KG1 (cell line): ENCODE measurements around the gene CGNL1.

ENCODE experiments used
- DNase-seq: peaks from one replicate; lab custom pipeline; 2025; lab: John Stamatoyannopoulos, UW

Gene CGNL1

DNA sequence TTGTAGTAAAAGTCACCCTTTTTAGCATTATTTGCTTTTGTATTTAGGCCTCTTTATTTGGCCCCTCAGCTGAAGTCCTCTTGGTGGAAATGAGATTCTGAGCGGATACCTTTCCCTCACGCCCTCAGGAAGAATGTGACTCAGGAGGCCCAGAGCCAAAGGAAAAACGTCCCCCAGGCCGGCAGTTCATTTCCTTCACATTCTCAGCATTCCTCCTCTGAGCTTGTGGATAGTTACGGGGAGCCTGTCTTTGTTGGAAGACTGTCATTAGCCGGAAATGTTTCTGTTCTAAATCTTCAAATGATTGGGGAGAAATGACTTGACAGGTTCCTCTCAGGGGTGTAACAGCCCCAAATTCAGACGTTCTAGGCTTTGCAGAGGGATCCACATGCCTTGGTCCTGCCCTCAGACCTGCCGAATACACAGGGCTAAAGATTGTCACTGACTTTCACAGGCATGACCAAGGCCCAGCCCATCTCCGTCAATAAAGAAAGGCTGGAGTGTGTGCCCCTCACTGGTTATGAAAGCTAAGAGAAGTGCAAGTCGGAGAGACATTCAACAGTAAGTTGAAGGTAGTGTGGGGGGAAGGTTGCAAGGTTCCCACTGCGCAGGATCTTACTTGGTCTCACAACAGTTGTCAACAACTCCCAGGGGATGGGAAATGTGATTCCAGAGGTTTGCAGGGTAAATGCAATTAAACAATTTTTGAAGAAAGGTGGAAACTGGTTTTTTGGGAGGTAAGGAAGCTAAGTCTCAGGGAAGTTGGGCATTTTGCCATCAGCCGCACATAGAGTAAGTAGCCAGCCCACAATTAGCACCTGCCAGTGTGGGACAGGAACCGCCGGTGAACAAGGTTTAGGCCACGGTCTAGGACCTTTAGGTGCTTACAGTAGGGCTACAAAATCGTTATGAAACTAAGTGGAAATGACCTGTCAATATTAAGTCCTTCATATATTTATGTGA, 175.7 kb downstream of the CGNL1 start:
- DNase-seq: no peak

GRCh38 chr15:57552678-57553334, 176.5 kb downstream of the CGNL1 start:
- DNase-seq: no peak

- no peak for DNase-seq
These were observed 177.2 kb downstream of the CGNL1 start for GRCh38 chr15:57553526-57553925.

GRCh38 chr15:57554063-57554811, 177.9 kb downstream of the CGNL1 start:
- DNase-seq: no peak

- no peak for DNase-seq
These were observed 178.5 kb downstream of the CGNL1 start for GRCh38 chr15:57554812-57555179.

GRCh38 chr15:57555270-57555669, 179.0 kb downstream of the CGNL1 start:
- DNase-seq: no peak

DNA sequence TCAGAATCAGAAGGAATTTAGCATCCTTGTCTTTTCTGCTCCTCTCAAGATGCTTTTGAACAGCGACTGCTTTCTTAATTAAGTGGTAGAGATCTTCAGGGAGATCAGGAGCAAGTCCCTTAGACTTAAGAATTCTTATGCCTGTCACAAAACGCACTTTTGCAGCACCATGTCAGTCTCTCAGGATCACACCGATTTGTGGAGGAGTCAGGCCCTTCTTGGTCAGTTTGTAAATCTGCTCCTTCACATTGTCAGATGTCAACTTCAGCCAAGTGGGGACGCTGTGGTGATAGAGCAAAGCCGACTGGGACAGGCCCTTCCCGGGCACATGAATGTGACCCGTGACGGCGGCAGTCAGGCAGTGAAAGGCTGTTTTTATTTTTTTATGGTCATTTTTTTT, 179.7 kb downstream of the CGNL1 start:
- DNase-seq: no peak

DNA sequence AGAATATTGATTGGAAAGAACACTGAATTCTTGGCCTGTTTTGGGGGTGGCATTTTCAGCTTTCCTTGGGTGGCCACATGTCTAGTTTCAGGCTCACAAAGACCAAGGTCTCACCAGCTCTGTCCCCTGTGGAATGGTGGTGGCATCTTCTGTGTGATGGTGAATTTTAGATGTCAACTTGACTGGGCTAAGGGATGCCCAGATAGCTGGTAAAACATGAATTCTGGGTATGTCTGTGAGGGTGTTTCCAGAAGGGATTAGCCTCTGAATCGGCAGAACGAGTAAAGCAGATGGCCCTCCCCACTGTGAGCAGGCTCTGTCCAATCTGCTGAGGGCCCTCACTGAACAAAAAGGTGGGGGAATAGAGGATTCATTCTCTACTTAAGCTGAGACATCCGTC, 181.0 kb downstream of the CGNL1 start:
- DNase-seq: no peak

DNA sequence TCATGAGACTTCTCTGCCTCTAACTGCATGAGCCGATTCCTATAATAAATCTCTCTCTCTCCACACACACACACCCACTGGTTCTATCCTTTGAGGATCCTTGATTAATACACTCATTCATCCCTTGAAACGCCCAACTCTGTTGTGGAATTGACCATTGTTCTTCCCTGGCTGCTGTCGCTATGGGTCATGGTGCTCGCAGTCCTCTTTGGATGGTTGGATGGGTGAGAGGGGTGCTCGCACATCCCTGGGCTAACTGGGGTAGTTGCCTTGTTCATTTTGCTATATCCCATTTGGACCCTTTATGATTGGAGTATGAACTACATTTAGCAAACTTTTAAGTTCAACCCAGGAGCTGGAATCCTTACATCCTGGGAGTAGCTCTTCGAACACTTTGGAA, 181.5 kb downstream of the CGNL1 start:
- DNase-seq: no peak

GRCh38 chr15:57559875-57560274, 183.6 kb downstream of the CGNL1 start:
- DNase-seq: peak; percentile 32

DNA sequence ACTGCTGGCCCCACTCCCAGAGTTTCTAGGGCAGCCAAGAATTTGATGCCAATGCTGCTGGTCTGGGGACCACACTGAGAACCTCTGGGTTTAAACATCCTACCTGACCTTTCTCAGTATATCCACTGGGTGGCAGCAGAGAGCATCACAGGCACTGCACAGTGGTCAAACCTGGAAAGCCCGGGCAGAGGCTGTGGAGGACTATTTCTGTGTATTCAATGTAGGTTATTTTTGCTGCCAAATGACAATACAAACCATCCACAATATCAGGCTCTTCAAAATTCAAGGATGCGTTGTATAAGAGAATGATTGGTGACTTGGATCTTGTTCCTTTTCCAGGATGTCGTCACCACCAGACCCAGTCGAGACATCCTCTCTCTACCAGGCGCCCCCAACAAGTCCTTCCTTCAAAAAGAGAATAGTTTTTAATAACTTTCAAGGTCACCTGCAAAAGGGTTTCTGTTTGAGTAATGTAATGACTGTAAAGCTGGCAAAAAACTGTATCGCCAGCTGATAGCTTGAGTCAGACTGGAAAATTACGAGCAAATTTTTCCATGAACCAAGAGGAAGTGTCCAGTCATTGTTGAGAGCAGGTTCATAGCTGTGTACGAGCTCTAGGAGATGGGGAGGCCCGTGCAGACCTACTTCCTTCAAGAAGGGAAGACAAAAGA, 184.9 kb downstream of the CGNL1 start:
- DNase-seq: peak; percentile 35

DNA sequence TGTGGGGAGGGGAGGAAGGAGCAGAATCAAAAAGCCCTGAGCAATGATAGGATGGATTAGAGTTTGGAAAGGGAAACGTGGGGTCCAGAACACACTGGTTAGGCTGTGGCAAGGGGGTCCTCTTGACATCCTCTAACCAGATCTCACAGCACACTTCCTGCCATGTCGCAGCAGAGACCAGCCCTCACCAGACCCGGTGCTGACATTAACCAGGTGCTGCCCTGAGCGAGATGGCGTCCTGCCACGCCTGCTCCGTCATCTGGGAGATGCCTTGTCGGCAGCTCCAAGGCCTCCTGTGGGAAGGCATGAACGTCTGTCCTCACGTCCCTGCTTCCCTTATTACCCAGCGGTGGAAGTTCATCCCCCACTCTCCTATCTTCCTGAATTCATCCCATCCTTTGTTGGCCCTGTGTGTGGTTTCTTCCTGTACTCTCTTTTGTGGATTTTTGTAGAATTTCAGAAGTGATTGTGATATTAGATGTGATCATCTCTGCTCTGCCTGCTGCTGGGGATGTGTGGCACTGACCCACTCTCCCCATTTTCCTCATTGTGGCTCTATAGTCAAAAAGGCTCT, 186.0 kb downstream of the CGNL1 start:
- no peak for DNase-seq

DNA sequence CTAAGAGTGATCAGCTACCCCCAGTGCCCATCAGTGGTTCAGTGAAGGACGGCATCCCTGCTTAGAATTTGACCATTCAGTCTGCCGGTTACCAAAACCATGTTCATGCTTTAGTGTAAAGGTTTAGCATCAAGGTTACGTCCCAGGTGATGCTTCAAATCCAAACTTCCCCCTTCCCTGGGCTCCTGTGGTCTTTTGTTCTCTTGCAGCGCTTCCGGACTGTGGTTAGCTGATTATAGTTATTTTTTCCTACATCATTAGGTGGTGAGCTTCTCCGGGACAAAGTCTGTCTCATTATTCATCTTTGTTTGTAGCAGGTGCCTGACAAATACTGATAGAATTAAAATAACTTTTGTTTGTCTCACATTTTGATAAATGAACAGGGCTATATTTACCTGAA, 187.1 kb downstream of the CGNL1 start:
- DNase-seq: no peak

DNA sequence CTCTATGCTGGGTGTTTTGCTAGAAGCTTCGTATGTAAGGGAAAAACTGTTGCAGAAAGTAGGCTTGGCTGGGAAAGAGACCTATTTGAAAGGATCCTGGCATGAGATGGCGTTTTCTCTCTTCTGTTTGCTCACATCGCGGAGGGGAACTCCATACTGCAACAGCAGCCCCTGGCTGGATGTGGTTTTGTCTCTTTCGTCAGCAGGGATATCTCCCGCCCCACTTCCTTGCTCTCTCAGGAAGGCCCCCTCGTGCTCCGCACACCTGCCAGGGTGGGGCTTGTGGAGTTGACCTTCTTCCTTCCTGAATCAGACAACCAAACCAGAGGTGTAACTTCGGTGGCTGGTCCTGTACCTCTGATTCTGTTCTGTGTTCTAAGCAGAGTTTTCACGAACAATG, 189.0 kb downstream of the CGNL1 start:
- no peak for DNase-seq

- DNase-seq: no peak
These were observed 190.5 kb downstream of the CGNL1 start for GRCh38 chr15:57566834-57567233.

- DNase-seq: no peak
These were observed 191.6 kb downstream of the CGNL1 start for GRCh38 chr15:57567891-57568290.

GRCh38 chr15:57568299-57568698, 192.0 kb downstream of the CGNL1 start:
- no peak for DNase-seq

GRCh38 chr15:57570340-57570739, 194.0 kb downstream of the CGNL1 start:
- no peak for DNase-seq

DNA sequence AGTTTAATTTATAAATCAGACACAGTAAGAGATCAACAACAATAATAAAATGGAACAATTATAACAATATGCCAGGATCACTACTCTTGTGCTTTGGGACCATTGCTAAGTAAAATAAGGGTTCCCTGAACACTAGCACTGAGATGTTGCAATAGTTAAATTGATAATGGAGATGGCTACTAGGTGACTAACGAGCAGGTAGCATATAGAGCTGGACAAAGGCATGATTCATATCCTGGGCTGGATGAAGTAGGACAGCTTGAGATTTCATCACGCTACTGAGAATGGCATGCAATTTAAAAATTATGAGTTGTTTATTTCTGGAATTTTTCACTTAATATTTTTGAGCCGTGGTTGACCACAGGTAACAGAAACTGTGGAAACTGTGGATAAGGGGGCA, 194.7 kb downstream of the CGNL1 start:
- no peak for DNase-seq

DNA sequence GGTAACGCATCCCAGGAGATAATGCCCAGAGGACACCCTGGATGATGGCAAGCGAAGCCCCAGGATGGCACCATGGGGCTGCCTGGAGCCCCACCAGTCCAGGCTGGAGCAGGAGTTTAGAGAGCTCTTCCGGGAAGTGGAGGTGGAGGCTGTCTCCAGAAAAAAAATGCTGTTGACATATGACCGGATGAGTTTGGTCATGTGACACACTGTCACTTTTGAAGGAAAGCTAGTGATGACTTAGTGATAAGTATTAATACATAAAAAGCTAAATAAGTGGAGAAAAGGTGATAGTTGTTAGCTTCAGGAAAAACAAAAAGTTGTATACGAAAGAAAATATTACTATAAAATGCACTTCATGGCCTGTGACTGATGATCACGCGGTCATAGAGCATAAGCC, 195.4 kb downstream of the CGNL1 start:
- no peak for DNase-seq

DNA sequence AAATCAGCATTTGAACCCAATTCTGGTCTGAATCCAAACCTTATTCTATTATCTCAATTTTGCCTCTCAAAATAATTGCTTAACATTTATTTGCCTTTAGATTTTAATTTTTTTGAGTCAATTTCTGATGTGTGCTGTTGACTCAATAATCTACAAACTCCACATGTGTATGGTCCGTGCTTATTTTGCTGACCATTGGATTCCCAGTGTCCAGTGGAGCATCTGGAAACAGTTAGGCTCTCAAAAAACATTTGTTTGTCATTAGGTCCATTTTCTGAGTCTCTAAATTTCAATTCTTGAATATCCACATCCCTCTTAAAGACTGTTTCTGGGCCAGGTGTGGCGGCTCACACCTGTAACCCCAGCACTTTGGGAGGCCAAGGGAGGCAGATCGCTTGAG, 196.2 kb downstream of the CGNL1 start:
- no peak for DNase-seq

DNA sequence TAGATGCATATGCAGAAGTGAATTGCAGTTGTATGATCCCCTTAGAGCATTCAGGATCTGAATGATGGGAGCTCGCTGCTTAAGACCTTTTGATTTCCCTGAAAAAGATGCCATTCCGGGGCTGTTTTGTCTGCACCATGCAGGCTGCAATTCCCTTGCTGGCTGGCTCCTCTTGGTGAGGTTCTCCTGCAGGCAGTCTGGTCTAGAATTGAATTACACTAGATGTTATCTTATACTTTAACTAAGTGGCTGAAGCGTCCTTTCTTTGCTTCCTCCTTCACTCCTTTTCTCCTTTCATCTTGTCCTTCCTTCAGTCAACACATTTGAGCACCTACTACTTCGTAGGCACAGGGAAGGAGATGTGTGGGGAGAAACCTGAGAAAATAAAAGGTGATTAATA, 196.8 kb downstream of the CGNL1 start:
- DNase-seq: no peak
